OCI-LY7 (cell line): ENCODE measurements around the gene MCCD1. TPM values are rescaled to one million over a fixed set of nuclear protein-coding genes. Genes with fewer than 3 reads are reported as not detected.

Experiments used
- BruUV-seq: library from RNA; stranded (reverse); fragments of 400-500 nt; replicated peaks from 2 replicates; lab custom pipeline; 2021; lab: Mats Ljungman, UMichigan
- CTCF ChIA-PET: fragments of 300-600 bp; sonication (Branson Sonifier 250); formaldehyde crosslinking; loops from one replicate; lab custom pipeline; 2022; ENCODE audit warnings: antibody characterized with exemption; ENCODE audit not compliant: unreplicated experiment; lab: Charles Lee
- POLR2A ChIA-PET: fragments of 300-600 bp; sonication (Branson Sonifier 250); formaldehyde crosslinking; loops from one replicate; lab custom pipeline; 2022; ENCODE audit warnings: antibody characterized with exemption; lab: Charles Lee
- DNase-seq: peaks from one replicate; pipeline ENCODE4 v3.0.0-alpha.2; 2015; ENCODE audit warnings: low spot score
- H2AFZ ChIP-seq: fragments of 200-600 bp; sonication (generic), shearing (Covaris generic); 2 replicates; pipeline ENCODE4 v1.6.1; 2014; ENCODE audit warnings: mild to moderate bottlenecking, antibody characterized with exemption, low read length, moderate library complexity
- H3K27ac ChIP-seq: fragments of 200-600 bp; sonication (generic); 2 replicates; pipeline ENCODE4 v1.5.1; 2014; ENCODE audit warnings: mixed run types, low read depth, mild to moderate bottlenecking, moderate library complexity, low read length, inconsistent platforms; ENCODE audit not compliant: poor library complexity, severe bottlenecking
- H3K36me3 ChIP-seq: fragments of 200-600 bp; sonication (generic); 2 replicates; pipeline ENCODE4 v1.6.1; 2014; ENCODE audit warnings: mild to moderate bottlenecking, antibody characterized with exemption, low read length, moderate library complexity, mixed read lengths; ENCODE audit not compliant: insufficient read depth
- H3K4me1 ChIP-seq: fragments of 200-600 bp; sonication (generic); 2 replicates; pipeline ENCODE4 v1.5.1; 2014; ENCODE audit warnings: mild to moderate bottlenecking, low read length; ENCODE audit not compliant: insufficient read depth, poor library complexity, severe bottlenecking
- H3K4me2 ChIP-seq: fragments of 200-600 bp; sonication (generic); 2 replicates; pipeline ENCODE4 v1.6.1; 2014; ENCODE audit warnings: mild to moderate bottlenecking, low read length
- H3K4me3 ChIP-seq: fragments of 200-600 bp; sonication (generic); 2 replicates; pipeline ENCODE4 v1.5.1; 2014; ENCODE audit warnings: mild to moderate bottlenecking, low read depth, low read length; ENCODE audit not compliant: poor library complexity, severe bottlenecking
- H3K79me2 ChIP-seq: fragments of 200-600 bp; sonication (generic); 2 replicates; pipeline ENCODE4 v1.6.1; 2016; ENCODE audit warnings: low read depth, mild to moderate bottlenecking, low read length, moderate library complexity, mixed read lengths; ENCODE audit not compliant: insufficient read depth
- H3K9me2 ChIP-seq: fragments of 200-600 bp; sonication (generic); 2 replicates; pipeline ENCODE4 v1.6.1; 2016; ENCODE audit warnings: mild to moderate bottlenecking, low read length, mixed read lengths; ENCODE audit not compliant: insufficient read depth
- H3K9me3 ChIP-seq: fragments of 200-600 bp; sonication (generic); 2 replicates; pipeline ENCODE4 v1.6.1; 2014; ENCODE audit warnings: mild to moderate bottlenecking, mixed run types, low read length, mixed read lengths
- H4K20me1 ChIP-seq: fragments of 200-600 bp; sonication (generic); 2 replicates; pipeline ENCODE4 v1.6.1; 2014; ENCODE audit warnings: mild to moderate bottlenecking, antibody characterized with exemption, low read length, moderate library complexity, mixed read lengths; ENCODE audit not compliant: insufficient read depth
- CTCF ChIP-seq: fragments of 200-600 bp; sonication (generic); conservative IDR thresholded peaks from 2 replicates; pipeline ENCODE4 v1.5.1; 2014; ENCODE audit warnings: mild to moderate bottlenecking, antibody characterized with exemption, low read length, moderate library complexity, mixed read lengths
- EZH2phosphoT487 ChIP-seq: fragments of 200-600 bp; sonication (generic); IDR thresholded peaks from 2 replicates; pipeline ENCODE4 v1.6.1; 2018; ENCODE audit warnings: low read depth, borderline replicate concordance, mild to moderate bottlenecking, mixed run types, antibody characterized with exemption, low read length, moderate library complexity, mixed read lengths
- intact Hi-C: fragments of 100-400 bp; cut with micrococcal nuclease; formaldehyde crosslinking; loops from one replicate; pipeline ENCODE4 v1.10.0; 2022; ENCODE audit not compliant: unreplicated experiment
- total RNA-seq, 2 experiments: library from RNA; depleted of rRNA in 1 of 2; stranded (reverse); fragments of >200 nt in 1 of 2; shearing (Covaris generic) in 1 of 2; gene quantifications; 2 replicates each; pipeline ENCODE4 v1.2.3, GENCODE V29; 2014 to 2022

MCCD1 gene
- total RNA-seq, 2 experiments from 2014 or later = not detected

GRCh38 chr6:31538805-31539400 is 10.1 kb downstream of the MCCD1 start:
- no peaks in the 10 kb centered on the region for H3K9me3 ChIP-seq
- DNase-seq = peak; percentile 41
- H3K36me3 ChIP-seq = peaks cover 74% of the 10 kb centered on the region
- TF ChIP-seq EZH2phosphoT487 (no peak), CTCF (no peak)
- H4K20me1 ChIP-seq = peaks cover 47% of the 10 kb centered on the region
- H3K4me1 ChIP-seq = peaks cover 36% of the 10 kb centered on the region
- ChIA-PET POLR2A (interaction anchor here (0.6 to 1.1 kb wide), 3 partner anchors 35 to 108 kb away, joined by 3 to 5 read pairs (median 3); no protein-coding TSS in a partner anchor), CTCF (no interaction called here)
- BruUV-seq = no TSS peak
- peak overlapping the region; percentile 77 for H3K4me3 ChIP-seq
- no peak overlapping the region for H2AFZ ChIP-seq
- peaks cover 89% of the 10 kb centered on the region for H3K79me2 ChIP-seq
- peak overlapping the region; percentile 6 for H3K27ac ChIP-seq
- peak overlapping the region; percentile 100 for H3K4me2 ChIP-seq
- no peaks in the 10 kb centered on the region for H3K9me2 ChIP-seq
- intact Hi-C loops = no loop called here

- Histone ChIP-seq H3K9me2 (no peaks in the 10 kb centered on the region), H3K36me3 (peaks cover 57% of the 10 kb centered on the region), H3K4me2 (peak overlapping the region; percentile 100), H3K4me3 (peak overlapping the region; percentile 77), H4K20me1 (peaks cover 41% of the 10 kb centered on the region), H3K79me2 (peaks cover 74% of the 10 kb centered on the region), H3K27ac (peak overlapping the region; percentile 83), H2AFZ (no peak overlapping the region), H3K9me3 (no peaks in the 10 kb centered on the region), H3K4me1 (peaks cover 50% of the 10 kb centered on the region)
- intact Hi-C loops = loop anchor here (5.0 to 10.0 kb wide), 2 partner anchors 138 to 254 kb away; partner anchors contain the start of genes MICA and VARS1
- no peak for TF ChIP-seq CTCF
- no peak for TF ChIP-seq EZH2phosphoT487
- CTCF ChIA-PET = interaction anchor here (1.2 kb wide), 1 partner anchor 11 kb away, joined by 4 read pairs; no protein-coding TSS in a partner anchor
- no peak for DNase-seq
- BruUV-seq = no TSS peak
- POLR2A ChIA-PET = interaction anchor here (0.8 to 3.1 kb wide), 10 partner anchors 13 to 144 kb away, joined by 3 to 20 read pairs (median 4); partner anchors contain the start of genes BAG6, GPANK1 and TNF
These were observed 11.9 kb downstream of the MCCD1 start for GRCh38 chr6:31540640-31541039.
